SK-N-SH treated with all-trans-retinoic acid at 6 μM for 48 hours (cell line): ENCODE measurements around the gene ASAP2.

Source experiments
- ATAC-seq: fragments of 200-7000 bp; cut with Tn5 transposase; 3 replicates; pipeline ENCODE4 v1.9.1; 2020; ENCODE audit warnings: mild to moderate bottlenecking, moderate library complexity
- ARNTL ChIP-seq: fragments of 450-650 bp; formaldehyde crosslinking; IDR thresholded peaks from 2 replicates; pipeline ENCODE4 v1.5.0; 2020; ENCODE audit warnings: low read depth, mild to moderate bottlenecking, moderate library complexity, borderline replicate concordance
- CREB5 ChIP-seq: fragments of 250-450 bp; sonication (Bioruptor Pico); IDR thresholded peaks from 2 replicates; pipeline ENCODE4 v1.5.1; 2020; ENCODE audit warnings: low read depth, mild to moderate bottlenecking, moderate library complexity
- CSDC2 ChIP-seq: fragments of 250-450 bp; sonication (Bioruptor Pico); IDR thresholded peaks from 2 replicates; pipeline ENCODE4 v1.5.0; 2020; ENCODE audit warnings: mild to moderate bottlenecking, moderate library complexity
- ESRRG ChIP-seq: fragments of 250-450 bp; sonication (Bioruptor Pico); IDR thresholded peaks from 2 replicates; pipeline ENCODE4 v1.6.1; 2021; ENCODE audit warnings: mild to moderate bottlenecking
- GLIS3 ChIP-seq: fragments of 250-450 bp; sonication (Bioruptor Pico); IDR thresholded peaks from 2 replicates; pipeline ENCODE4 v1.5.0; 2020; ENCODE audit warnings: mild to moderate bottlenecking, moderate library complexity
- ISL1 ChIP-seq: fragments of 250-450 bp; sonication (Bioruptor Pico); IDR thresholded peaks from 2 replicates; pipeline ENCODE4 v2.1.2; 2022; ENCODE audit warnings: mild to moderate bottlenecking, moderate library complexity
- OSR1 ChIP-seq: fragments of 250-450 bp; sonication (Bioruptor Pico); IDR thresholded peaks from 2 replicates; pipeline ENCODE4 v1.8.0; 2022; ENCODE audit warnings: moderate library complexity, mild to moderate bottlenecking, inconsistent platforms
- POU6F1 ChIP-seq: fragments of 250-450 bp; sonication (Bioruptor Pico); IDR thresholded peaks from 2 replicates; pipeline ENCODE4 v1.8.0; 2021; ENCODE audit warnings: low read depth, mild to moderate bottlenecking, moderate library complexity, borderline replicate concordance
- PPARA ChIP-seq: fragments of 250-450 bp; sonication (Bioruptor Pico); IDR thresholded peaks from 2 replicates; pipeline ENCODE4 v1.5.0; 2020; ENCODE audit warnings: mild to moderate bottlenecking, borderline replicate concordance
- RARB ChIP-seq: fragments of 250-450 bp; sonication (Bioruptor Pico); IDR thresholded peaks from 2 replicates; pipeline ENCODE4 v1.8.0; 2021; ENCODE audit warnings: mild to moderate bottlenecking, moderate library complexity
- SNAI2 ChIP-seq: fragments of 250-450 bp; sonication (Bioruptor Pico); IDR thresholded peaks from 2 replicates; pipeline ENCODE4 v1.5.0; 2020; ENCODE audit warnings: mild to moderate bottlenecking, moderate library complexity
- TCF4 ChIP-seq: fragments of 250-450 bp; sonication (Bioruptor Pico); IDR thresholded peaks from 2 replicates; pipeline ENCODE4 v1.8.0; 2021; ENCODE audit warnings: mild to moderate bottlenecking, moderate library complexity, borderline replicate concordance
- TOX ChIP-seq: fragments of 250-450 bp; sonication (Bioruptor Pico); IDR thresholded peaks from 2 replicates; pipeline ENCODE4 v1.8.0; 2021; ENCODE audit warnings: mild to moderate bottlenecking, moderate library complexity, borderline replicate concordance
- TSHZ2 ChIP-seq: fragments of 250-450 bp; sonication (Bioruptor Pico); IDR thresholded peaks from 2 replicates; pipeline ENCODE4 v1.5.0; 2020; ENCODE audit warnings: mild to moderate bottlenecking, moderate library complexity
- ZFP3 ChIP-seq: fragments of 250-450 bp; sonication (Bioruptor Pico); IDR thresholded peaks from 2 replicates; pipeline ENCODE4 v1.5.0; 2020; ENCODE audit warnings: mild to moderate bottlenecking, moderate library complexity
- ZFP30 ChIP-seq: fragments of 450-650 bp; formaldehyde crosslinking; IDR thresholded peaks from 2 replicates; pipeline ENCODE4 v1.5.0; 2022; ENCODE audit warnings: mild to moderate bottlenecking, moderate library complexity
- ZNF565 ChIP-seq: fragments of 450-650 bp; formaldehyde crosslinking; conservative IDR thresholded peaks from 2 replicates; pipeline ENCODE4 v1.5.0; 2020; ENCODE audit warnings: low read depth, mild to moderate bottlenecking, moderate library complexity
- ZNF70 ChIP-seq: fragments of 450-650 bp; formaldehyde crosslinking; IDR thresholded peaks from 2 replicates; pipeline ENCODE4 v1.5.0; 2020; ENCODE audit warnings: mild to moderate bottlenecking, moderate library complexity

Gene ASAP2

GRCh38 chr2:9384521-9384920 lies 177.9 kb downstream of the ASAP2 start (continued):
- TF ChIP-seq TSHZ2 (CRISPR knock-in tag) (no peak), RARB (CRISPR knock-in tag) (no peak)

GRCh38 chr2:9385841-9386240 lies 179.2 kb downstream of the ASAP2 start:
- TF ChIP-seq ISL1 (CRISPR knock-in tag) = peak; percentile 71; the same call in 1 of the 2 replicates
- no peak for TF ChIP-seq ZFP3 (CRISPR knock-in tag)
- no peak for TF ChIP-seq TOX
- TF ChIP-seq GLIS3 (CRISPR knock-in tag) = no peak
- TF ChIP-seq, all 23 proteins: peak for 1
- ATAC-seq = no peak

GRCh38 chr2:9388199-9388681 lies 181.6 kb downstream of the ASAP2 start:
- TF ChIP-seq TSHZ2 (CRISPR knock-in tag) = no peak
- no peak for TF ChIP-seq PPARA
- no peak for TF ChIP-seq ISL1 (CRISPR knock-in tag)
- TF ChIP-seq OSR1 (CRISPR knock-in tag) = no peak
- no peak for TF ChIP-seq ZNF565
- TF ChIP-seq TCF4 = no peak
- TF ChIP-seq ZFP30 (CRISPR knock-in tag) = no peak
- no peak for ATAC-seq

GRCh38 chr2:9388950-9389911 lies 182.6 kb downstream of the ASAP2 start:
- TF ChIP-seq ZNF565 = no peak
- TF ChIP-seq ARNTL (CRISPR knock-in tag) = no peak
- no peak for TF ChIP-seq TSHZ2 (CRISPR knock-in tag)
- no peak for TF ChIP-seq TCF4
- no peak for TF ChIP-seq CSDC2 (CRISPR knock-in tag)
- no peak for TF ChIP-seq PPARA
- no peak for TF ChIP-seq SNAI2 (CRISPR knock-in tag)
- no peak for TF ChIP-seq ZFP3 (CRISPR knock-in tag)
- no peak for TF ChIP-seq TOX
- no peak for TF ChIP-seq GLIS3 (CRISPR knock-in tag)
- no peak for TF ChIP-seq ESRRG (CRISPR knock-in tag)
- TF ChIP-seq ZNF70 = no peak
- no peak for ATAC-seq

GRCh38 chr2:9390151-9390850 lies 183.7 kb downstream of the ASAP2 start:
- ATAC-seq = no peak
- TF ChIP-seq ESRRG (CRISPR knock-in tag) = no peak
- no peak for TF ChIP-seq GLIS3 (CRISPR knock-in tag)
- TF ChIP-seq POU6F1 = no peak
- no peak for TF ChIP-seq CREB5 (CRISPR knock-in tag)
- TF ChIP-seq PPARA = no peak
- TF ChIP-seq TOX = no peak
- no peak for TF ChIP-seq ZNF565
- no peak for TF ChIP-seq OSR1 (CRISPR knock-in tag)
- TF ChIP-seq ISL1 (CRISPR knock-in tag) = no peak
- TF ChIP-seq SNAI2 (CRISPR knock-in tag) = no peak
- TF ChIP-seq ZFP3 (CRISPR knock-in tag) = no peak
